HG02623 (cell line): ENCODE data around the gene GIMAP8.
A peak's percentile ranks its signal among the peaks of the same experiment; 100 is the strongest.

ENCODE experiments used
- ATAC-seq: cut with Tn5 transposase; IDR thresholded peaks from one replicate; pipeline ENCODE4 v1.9.1; 2021; ENCODE audit warnings: moderate library complexity; ENCODE audit not compliant: unreplicated experiment

Gene GIMAP8

GRCh38 chr7:150450491-150451001 is at the start of gene GIMAP8:
Gene GIMAP8, plus strand, starts transcription at chr7:150450630. Its CDS starts 16,069 bp downstream, at chr7:150466699.
- ATAC-seq, result no peak

- no peak for ATAC-seq
Observed at GRCh38 chr7:150400788-150401423, 49.5 kb upstream of the GIMAP8 start.

GRCh38 chr7:150401424-150401790 is 49.0 kb upstream of the GIMAP8 start:
- peak; percentile 33 for ATAC-seq

- ATAC-seq, result no peak
Observed at GRCh38 chr7:150401861-150402631, 48.4 kb upstream of the GIMAP8 start.

GRCh38 chr7:150402671-150403321 is 47.6 kb upstream of the GIMAP8 start:
- no peak for ATAC-seq

GRCh38 chr7:150403376-150404171 is 46.9 kb upstream of the GIMAP8 start:
- ATAC-seq, result no peak

- ATAC-seq, result no peak
Observed at GRCh38 chr7:150404172-150404804, 46.1 kb upstream of the GIMAP8 start.

- ATAC-seq, result peak; percentile 41
Observed at GRCh38 chr7:150404805-150405583, 45.4 kb upstream of the GIMAP8 start.

GRCh38 chr7:150405584-150406311 is 44.7 kb upstream of the GIMAP8 start:
- no peak for ATAC-seq

- no peak for ATAC-seq
Observed at GRCh38 chr7:150406312-150406566, 44.2 kb upstream of the GIMAP8 start.

GRCh38 chr7:150406567-150407421 is 43.6 kb upstream of the GIMAP8 start:
- ATAC-seq, result peak; percentile 57

GRCh38 chr7:150407588-150408392 is 42.6 kb upstream of the GIMAP8 start:
- no peak for ATAC-seq

GRCh38 chr7:150408393-150409299 is 41.8 kb upstream of the GIMAP8 start:
- ATAC-seq, result no peak

GRCh38 chr7:150409300-150410030 is 41.0 kb upstream of the GIMAP8 start:
- no peak for ATAC-seq

- ATAC-seq, result no peak
Observed at GRCh38 chr7:150410131-150410530, 40.3 kb upstream of the GIMAP8 start.
